Measurements from ENCODE around the gene TEX30. TPM values are rescaled to one million over a fixed set of nuclear protein-coding genes. Genes with fewer than 3 reads are reported as not detected.

The TEX30 gene
- total and polyA plus RNA-seq, 2 donors (not counting 1 experiment from before 2014, with no cell fraction given) = 4.3 to 5.9 TPM

- H3K4me2 ChIP-seq (replicated peaks; ENCODE audit: low read depth, low read length, poor library complexity, severe bottlenecking) = no peak overlapping the region
- DNase-seq = no peak
- H3K27ac ChIP-seq (ENCODE audit: low read length in 2 of 2) = no peak overlapping the region
- no peaks in the 10 kb centered on the region for H4K20me1 ChIP-seq (ENCODE audit: control insufficient read depth, insufficient read depth, low read length, poor library complexity, severe bottlenecking)
- WGBS (ENCODE audit: insufficient coverage) = no CpG with 5 or more reads among the region's 6 CpGs
- H3K36me3 ChIP-seq (replicated peaks in 1 of 2; ENCODE audit: control extremely low read depth in 1 of 2, control insufficient read depth in 1 of 2, extremely low read depth in 1 of 2, insufficient read depth in 2 of 2, low read length in 1 of 2) = no peaks in the 10 kb centered on the region
- peaks cover 13% of the 10 kb centered on the region for H3K4me1 Mint-ChIP-seq
- H3K9me3 ChIP-seq (ENCODE audit: control extremely low read depth in 1 of 3, control insufficient read depth in 2 of 3, insufficient read depth in 1 of 3, low read length in 2 of 3) = peaks cover 0 to 7% (median 0%) of the 10 kb centered on the region in 3 donors
- intact Hi-C loops (cut with micrococcal nuclease) = loop anchor here (10.0 kb wide), 1 partner anchor 377 kb away; no protein-coding TSS in a partner anchor
- no peaks in the 10 kb centered on the region for H3K27me3 ChIP-seq (replicated peaks in 1 of 4; ENCODE audit: control extremely low read depth in 1 of 4, control insufficient read depth in 3 of 4, insufficient read depth in 4 of 4, low read length in 3 of 4)
- CTCF ChIA-PET = interaction anchor here (1.0 kb wide), 1 partner anchor 180 kb away, joined by 3 read pairs; no protein-coding TSS in a partner anchor
- no peaks in the 10 kb centered on the region for H3K9me3 Mint-ChIP-seq (ENCODE audit: insufficient read depth)
- H3K4me1 ChIP-seq (ENCODE audit: control insufficient read depth in 2 of 2, insufficient read depth in 2 of 2, low read length in 2 of 2) = peaks cover 7 to 16% of the 10 kb centered on the region in 2 donors
- no peaks in the 10 kb centered on the region for H3K27me3 Mint-ChIP-seq
- peak overlapping the region; percentile 93 for H3K4me3 Mint-ChIP-seq
- no peak overlapping the region for H3K9ac ChIP-seq (ENCODE audit: low read length)
- H3K27ac Mint-ChIP-seq = no peak overlapping the region
- POLR2A ChIA-PET = no interaction called here
- no peak overlapping the region for H3K4me3 ChIP-seq (ENCODE audit: control extremely low read depth in 1 of 5, extremely low read depth in 1 of 5, insufficient read depth in 1 of 5, low read depth in 2 of 5, low read length in 4 of 5)
- TF ChIP-seq, protein P1, sequence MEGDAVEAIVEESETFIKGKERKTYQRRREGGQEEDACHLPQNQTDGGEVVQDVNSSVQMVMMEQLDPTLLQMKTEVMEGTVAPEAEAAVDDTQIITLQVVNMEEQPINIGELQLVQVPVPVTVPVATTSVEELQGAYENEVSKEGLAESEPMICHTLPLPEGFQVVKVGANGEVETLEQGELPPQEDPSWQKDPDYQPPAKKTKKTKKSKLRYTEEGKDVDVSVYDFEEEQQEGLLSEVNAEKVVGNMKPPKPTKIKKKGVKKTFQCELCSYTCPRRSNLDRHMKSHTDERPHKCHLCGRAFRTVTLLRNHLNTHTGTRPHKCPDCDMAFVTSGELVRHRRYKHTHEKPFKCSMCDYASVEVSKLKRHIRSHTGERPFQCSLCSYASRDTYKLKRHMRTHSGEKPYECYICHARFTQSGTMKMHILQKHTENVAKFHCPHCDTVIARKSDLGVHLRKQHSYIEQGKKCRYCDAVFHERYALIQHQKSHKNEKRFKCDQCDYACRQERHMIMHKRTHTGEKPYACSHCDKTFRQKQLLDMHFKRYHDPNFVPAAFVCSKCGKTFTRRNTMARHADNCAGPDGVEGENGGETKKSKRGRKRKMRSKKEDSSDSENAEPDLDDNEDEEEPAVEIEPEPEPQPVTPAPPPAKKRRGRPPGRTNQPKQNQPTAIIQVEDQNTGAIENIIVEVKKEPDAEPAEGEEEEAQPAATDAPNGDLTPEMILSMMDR (IDR thresholded peaks at IDR 0.05) = no peak
- no peak for TF ChIP-seq EZH2 (IDR thresholded peaks at IDR 0.05; ENCODE audit: borderline replicate concordance, insufficient read depth, low read depth, low read length, poor library complexity, severe bottlenecking)
- ATAC-seq (ENCODE audit: low read depth) = no peak
- no peak overlapping the region for H2AFZ ChIP-seq (ENCODE audit: insufficient read depth, low read depth, low read length, poor library complexity, severe bottlenecking)
- H3K79me2 ChIP-seq (ENCODE audit: control insufficient read depth, insufficient read depth, low read length) = peaks cover 4% of the 10 kb centered on the region
Measured at GRCh38 chr13:102771298-102772041, 2.1 kb downstream of the TEX30 start.

DNA sequence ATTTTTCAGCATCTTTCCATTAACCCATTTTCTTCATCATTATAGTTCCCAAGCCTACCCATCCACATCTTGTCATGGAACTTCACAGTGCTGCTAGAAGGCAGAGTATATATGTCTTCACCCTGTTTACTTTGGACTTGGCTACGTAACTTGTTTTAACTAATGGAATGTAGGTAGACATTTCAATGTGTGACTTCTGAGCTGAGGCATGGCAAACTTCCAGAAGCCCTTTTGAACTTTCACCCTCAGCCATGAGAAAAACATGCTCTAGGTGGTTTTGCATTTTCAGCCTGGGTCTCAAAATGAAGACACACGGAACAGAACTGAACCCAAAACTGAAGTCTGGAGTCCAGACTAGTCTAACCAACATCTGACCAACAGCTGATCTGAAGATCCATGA lies 3.2 kb downstream of the TEX30 start:
- WGBS (ENCODE audit: insufficient coverage) = no CpG with 5 or more reads among the region's 2 CpGs
- H3K4me1 ChIP-seq (ENCODE audit: control insufficient read depth in 2 of 2, insufficient read depth in 2 of 2, low read length in 2 of 2) = peaks cover 7 to 16% of the 10 kb centered on the region in 2 donors
- Mint-ChIP-seq H3K27me3 (no peaks in the 10 kb centered on the region), H3K4me1 (peaks cover 13% of the 10 kb centered on the region), H3K4me3 (no peak overlapping the region), H3K27ac (no peak overlapping the region), H3K9me3 (ENCODE audit: insufficient read depth) (no peaks in the 10 kb centered on the region)
- TF ChIP-seq, protein P1 (IDR thresholded peaks at IDR 0.05) = no peak
- no peak for TF ChIP-seq EZH2 (IDR thresholded peaks at IDR 0.05; ENCODE audit: borderline replicate concordance, insufficient read depth, low read depth, low read length, poor library complexity, severe bottlenecking)
- no peaks in the 10 kb centered on the region for H4K20me1 ChIP-seq (ENCODE audit: control insufficient read depth, insufficient read depth, low read length, poor library complexity, severe bottlenecking)
- peaks cover 4% of the 10 kb centered on the region for H3K79me2 ChIP-seq (ENCODE audit: control insufficient read depth, insufficient read depth, low read length)
- H2AFZ ChIP-seq (ENCODE audit: insufficient read depth, low read depth, low read length, poor library complexity, severe bottlenecking) = no peak overlapping the region
- H3K9me3 ChIP-seq (ENCODE audit: control extremely low read depth in 1 of 3, control insufficient read depth in 2 of 3, insufficient read depth in 1 of 3, low read length in 2 of 3) = peaks cover 0 to 7% (median 0%) of the 10 kb centered on the region in 3 donors
- no peak overlapping the region for H3K27ac ChIP-seq (ENCODE audit: low read length in 2 of 2)
- ChIA-PET CTCF (no interaction called here), POLR2A (no interaction called here)
- intact Hi-C loops (cut with micrococcal nuclease) = loop anchor here (10.0 kb wide), 1 partner anchor 376 kb away; no protein-coding TSS in a partner anchor
- no peaks in the 10 kb centered on the region for H3K36me3 ChIP-seq (replicated peaks in 1 of 2; ENCODE audit: control extremely low read depth in 1 of 2, control insufficient read depth in 1 of 2, extremely low read depth in 1 of 2, insufficient read depth in 2 of 2, low read length in 1 of 2)
- no peak overlapping the region for H3K9ac ChIP-seq (ENCODE audit: low read length)
- ATAC-seq (ENCODE audit: low read depth) (no peak), DNase-seq (no peak)
- no peak overlapping the region for H3K4me2 ChIP-seq (replicated peaks; ENCODE audit: low read depth, low read length, poor library complexity, severe bottlenecking)
- no peaks in the 10 kb centered on the region for H3K27me3 ChIP-seq (replicated peaks in 1 of 4; ENCODE audit: control extremely low read depth in 1 of 4, control insufficient read depth in 3 of 4, insufficient read depth in 4 of 4, low read length in 3 of 4)
- no peak overlapping the region for H3K4me3 ChIP-seq (ENCODE audit: control extremely low read depth in 1 of 5, extremely low read depth in 1 of 5, insufficient read depth in 1 of 5, low read depth in 2 of 5, low read length in 4 of 5)

All from B cell (primary cell).